ENCODE measurements around the gene MYO1C.

- TF ChIP-seq CTCF (conservative IDR thresholded peaks at IDR 0.05; ENCODE audit: low read length) (no peak), EZH2phosphoT487 (IDR thresholded peaks at IDR 0.05; ENCODE audit: borderline replicate concordance) (no peak)
These were observed 68.9 kb downstream of the MYO1C start for GRCh38 chr17:1423456-1424135.
